Measurements from ENCODE around the gene CHST11.

CHST11 gene

GRCh38 chr12:104714369-104714768 lies 257.6 kb downstream of the CHST11 start:
- no peak overlapping the region for H3K9ac ChIP-seq (ENCODE audit: low read depth, low read length)
- ATAC-seq (ENCODE audit: insufficient read depth, low read depth), result no peak
- H2AFZ ChIP-seq (ENCODE audit: low read depth, low read length), result no peak overlapping the region
- no peaks in the 10 kb centered on the region for H3K27me3 ChIP-seq (ENCODE audit: insufficient read depth, low read length, poor library complexity)
- no peak overlapping the region for H3K4me2 ChIP-seq (ENCODE audit: insufficient read depth, low read length)
- H3K4me3 ChIP-seq (ENCODE audit: low read depth in 1 of 2, low read length in 2 of 2), result no peak overlapping the region
- TF ChIP-seq EZH2 (IDR thresholded peaks at IDR 0.05; ENCODE audit: borderline replicate concordance, low read depth, low read length, severe bottlenecking), result no peak
- no peak for TF ChIP-seq CTCF (IDR thresholded peaks at IDR 0.05; ENCODE audit: borderline replicate concordance, extremely low read depth, low read length, poor library complexity, severe bottlenecking)
- H3K27ac ChIP-seq (ENCODE audit: low read length), result peak overlapping the region; percentile 83
- H3K36me3 ChIP-seq (ENCODE audit: insufficient read depth, low read length), result peaks cover 28% of the 10 kb centered on the region
- no peaks in the 10 kb centered on the region for H3K9me3 ChIP-seq (ENCODE audit: insufficient read depth, low read length, severe bottlenecking)
- H3K4me1 ChIP-seq (ENCODE audit: insufficient read depth, low read length), result peaks cover 64% of the 10 kb centered on the region
- H4K20me1 ChIP-seq (ENCODE audit: insufficient read depth, low read length), result peaks cover 92% of the 10 kb centered on the region
- H3K79me2 ChIP-seq (ENCODE audit: insufficient read depth, low read length), result peaks cover 94% of the 10 kb centered on the region
- DNase-seq, result no peak

GRCh38 chr12:104716172-104716571 lies 259.4 kb downstream of the CHST11 start:
- H4K20me1 ChIP-seq (ENCODE audit: insufficient read depth, low read length), result peaks cover 88% of the 10 kb centered on the region
- peak overlapping the region; percentile 30; the same call in 1 of the 2 replicates for H3K9ac ChIP-seq (ENCODE audit: low read depth, low read length)
- peak overlapping the region; percentile 37 for H3K4me2 ChIP-seq (ENCODE audit: insufficient read depth, low read length)
- DNase-seq (no peak), ATAC-seq (ENCODE audit: insufficient read depth, low read depth) (no peak)
- peaks cover 76% of the 10 kb centered on the region for H3K4me1 ChIP-seq (ENCODE audit: insufficient read depth, low read length)
- no peak overlapping the region for H3K4me3 ChIP-seq (ENCODE audit: low read depth in 1 of 2, low read length in 2 of 2)
- TF ChIP-seq EZH2 (IDR thresholded peaks at IDR 0.05; ENCODE audit: borderline replicate concordance, low read depth, low read length, severe bottlenecking), result no peak
- H3K79me2 ChIP-seq (ENCODE audit: insufficient read depth, low read length), result peaks cover 89% of the 10 kb centered on the region
- H3K27me3 ChIP-seq (ENCODE audit: insufficient read depth, low read length, poor library complexity), result no peaks in the 10 kb centered on the region
- H3K27ac ChIP-seq (ENCODE audit: low read length), result peak overlapping the region; percentile 83
- H2AFZ ChIP-seq (ENCODE audit: low read depth, low read length), result no peak overlapping the region
- no peaks in the 10 kb centered on the region for H3K9me3 ChIP-seq (ENCODE audit: insufficient read depth, low read length, severe bottlenecking)
- peaks cover 26% of the 10 kb centered on the region for H3K36me3 ChIP-seq (ENCODE audit: insufficient read depth, low read length)

- Histone ChIP-seq H3K4me3 (ENCODE audit: low read depth in 1 of 2, low read length in 2 of 2) (no peak overlapping the region), H3K4me1 (ENCODE audit: insufficient read depth, low read length) (peaks cover 78% of the 10 kb centered on the region), H3K27ac (ENCODE audit: low read length) (peak overlapping the region; percentile 84), H2AFZ (ENCODE audit: low read depth, low read length) (no peak overlapping the region), H3K27me3 (ENCODE audit: insufficient read depth, low read length, poor library complexity) (no peaks in the 10 kb centered on the region), H3K9me3 (ENCODE audit: insufficient read depth, low read length, severe bottlenecking) (no peaks in the 10 kb centered on the region), H3K4me2 (ENCODE audit: insufficient read depth, low read length) (no peak overlapping the region), H3K36me3 (ENCODE audit: insufficient read depth, low read length) (peaks cover 33% of the 10 kb centered on the region), H4K20me1 (ENCODE audit: insufficient read depth, low read length) (peaks cover 92% of the 10 kb centered on the region), H3K79me2 (ENCODE audit: insufficient read depth, low read length) (peaks cover 90% of the 10 kb centered on the region), H3K9ac (ENCODE audit: low read depth, low read length) (no peak overlapping the region)
- DNase-seq, result no peak
- no peak for TF ChIP-seq CTCF (IDR thresholded peaks at IDR 0.05; ENCODE audit: borderline replicate concordance, extremely low read depth, low read length, poor library complexity, severe bottlenecking)
- no peak for TF ChIP-seq EZH2 (IDR thresholded peaks at IDR 0.05; ENCODE audit: borderline replicate concordance, low read depth, low read length, severe bottlenecking)
- no peak for ATAC-seq (ENCODE audit: insufficient read depth, low read depth)
These were observed 261.7 kb downstream of the CHST11 start for GRCh38 chr12:104718304-104718929.

GRCh38 chr12:104719700-104720338 lies 263.1 kb downstream of the CHST11 start:
- H3K79me2 ChIP-seq (ENCODE audit: insufficient read depth, low read length), result peaks cover 90% of the 10 kb centered on the region
- no peaks in the 10 kb centered on the region for H3K9me3 ChIP-seq (ENCODE audit: insufficient read depth, low read length, severe bottlenecking)
- peaks cover 91% of the 10 kb centered on the region for H4K20me1 ChIP-seq (ENCODE audit: insufficient read depth, low read length)
- peak overlapping the region in 1 of 2 experiments; percentile 35; a peak in 2 of 4 replicates for H3K4me3 ChIP-seq (ENCODE audit: low read depth in 1 of 2, low read length in 2 of 2)
- H2AFZ ChIP-seq (ENCODE audit: low read depth, low read length), result no peak overlapping the region
- H3K4me1 ChIP-seq (ENCODE audit: insufficient read depth, low read length), result peaks cover 64% of the 10 kb centered on the region
- H3K36me3 ChIP-seq (ENCODE audit: insufficient read depth, low read length), result peaks cover 37% of the 10 kb centered on the region
- H3K27ac ChIP-seq (ENCODE audit: low read length), result peak overlapping the region; percentile 84
- DNase-seq (no peak), ATAC-seq (ENCODE audit: insufficient read depth, low read depth) (peak; percentile 10)
- no peaks in the 10 kb centered on the region for H3K27me3 ChIP-seq (ENCODE audit: insufficient read depth, low read length, poor library complexity)
- H3K4me2 ChIP-seq (ENCODE audit: insufficient read depth, low read length), result peak overlapping the region; percentile 69
- TF ChIP-seq CTCF (IDR thresholded peaks at IDR 0.05; ENCODE audit: borderline replicate concordance, extremely low read depth, low read length, poor library complexity, severe bottlenecking) (no peak), EZH2 (IDR thresholded peaks at IDR 0.05; ENCODE audit: borderline replicate concordance, low read depth, low read length, severe bottlenecking) (no peak)
- peak overlapping the region; percentile 59 for H3K9ac ChIP-seq (ENCODE audit: low read depth, low read length)

Data from DND-41 (cell line).